Head of caudate nucleus (tissue), 42 donors: Measurements from ENCODE around the gene ZBTB49.
"Not testable (repeated sequence)": the region's sequence is repeated elsewhere in the genome, so short reads cannot be mapped to it uniquely, and the experiment has no call there.

Experiments
- DNase-seq, 42 donors: peaks; one replicate each; pipeline versions ENCODE4 v3.0.0 to v3.0.0-alpha.2; 2020 to 2021; ENCODE audit warnings: mixed read lengths in 7 of 42
- intact Hi-C: fragments of 100-400 bp; cut with DNase I; formaldehyde crosslinking; loops from one replicate; pipeline ENCODE4 v1.15.0; 2022

The ZBTB49 gene

DNA sequence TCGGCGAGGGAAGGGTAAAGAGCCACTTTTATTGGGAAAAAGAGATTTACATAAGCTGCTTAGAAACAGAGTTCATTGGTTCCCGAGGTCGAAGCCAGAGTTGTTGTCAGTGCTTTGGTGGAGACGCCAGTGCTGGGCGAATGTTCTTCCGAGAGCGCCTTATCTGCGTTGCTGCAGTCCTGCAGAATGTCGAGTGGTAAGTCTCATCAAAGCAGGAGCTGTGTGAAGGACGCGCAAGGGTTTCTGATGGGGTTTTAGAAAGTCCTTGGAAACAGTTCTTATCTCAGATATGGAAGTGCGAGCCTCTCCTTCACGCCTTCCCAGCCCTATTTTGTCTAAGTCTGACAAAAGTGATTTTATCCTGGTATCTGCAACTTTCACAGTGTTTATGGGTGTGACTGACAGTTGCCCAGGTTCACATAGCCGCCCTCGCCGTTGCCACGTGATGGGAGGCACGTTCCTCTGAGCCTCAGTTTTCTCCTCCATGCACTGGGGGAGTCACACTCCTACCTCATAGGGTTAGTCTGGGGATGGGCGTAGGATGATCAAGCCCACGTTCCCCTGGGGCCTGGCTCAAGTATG lies 49.5 kb downstream of the ZBTB49 start:
- intact Hi-C loops = no loop called here
- DNase-seq = peak in 3 of 42 donors; percentile 14 to 35 (median 32)

DNA sequence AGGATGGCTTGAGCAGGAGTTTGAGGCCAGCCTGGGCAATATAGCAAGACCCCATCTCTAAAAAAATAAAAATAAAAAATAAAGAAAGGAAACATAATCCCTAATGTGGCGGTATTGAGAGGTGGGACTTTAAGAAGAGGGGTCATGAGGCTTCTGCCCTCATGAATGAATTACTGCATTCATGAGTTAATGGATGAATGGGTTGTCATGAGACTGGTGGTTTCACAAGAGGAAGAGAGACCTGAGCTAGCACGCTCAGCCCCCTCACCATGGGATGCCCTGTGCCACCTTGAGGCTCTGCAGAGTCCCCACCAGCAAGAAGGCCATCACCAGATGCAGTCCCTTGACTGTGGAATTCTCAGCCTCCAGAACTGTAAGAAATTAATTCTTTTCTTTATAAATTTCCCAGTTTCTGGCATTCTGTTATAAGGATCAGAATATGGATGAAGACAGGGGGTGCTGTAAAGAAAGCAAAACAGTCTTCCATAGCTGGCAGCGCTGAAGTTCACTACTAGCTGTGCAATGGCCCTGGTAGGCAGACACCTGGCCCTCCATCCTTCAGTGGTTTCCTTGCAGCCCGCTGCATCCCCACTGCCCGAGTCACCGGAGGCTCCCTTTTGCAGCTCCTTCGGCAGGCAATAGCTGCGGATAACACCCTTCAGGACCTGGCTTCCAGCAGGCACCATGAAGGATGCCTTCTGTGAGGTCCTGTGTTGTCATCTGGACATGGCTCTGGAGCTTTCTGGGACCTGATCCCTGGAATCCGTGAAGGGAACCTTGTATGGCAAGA lies 52.0 kb downstream of the ZBTB49 start:
- intact Hi-C loops = no loop called here
- DNase-seq = no peak

- intact Hi-C loops = no loop called here
- DNase-seq = no peak
Observed at GRCh38 chr4:4343038-4343437, 53.0 kb downstream of the ZBTB49 start.

DNA sequence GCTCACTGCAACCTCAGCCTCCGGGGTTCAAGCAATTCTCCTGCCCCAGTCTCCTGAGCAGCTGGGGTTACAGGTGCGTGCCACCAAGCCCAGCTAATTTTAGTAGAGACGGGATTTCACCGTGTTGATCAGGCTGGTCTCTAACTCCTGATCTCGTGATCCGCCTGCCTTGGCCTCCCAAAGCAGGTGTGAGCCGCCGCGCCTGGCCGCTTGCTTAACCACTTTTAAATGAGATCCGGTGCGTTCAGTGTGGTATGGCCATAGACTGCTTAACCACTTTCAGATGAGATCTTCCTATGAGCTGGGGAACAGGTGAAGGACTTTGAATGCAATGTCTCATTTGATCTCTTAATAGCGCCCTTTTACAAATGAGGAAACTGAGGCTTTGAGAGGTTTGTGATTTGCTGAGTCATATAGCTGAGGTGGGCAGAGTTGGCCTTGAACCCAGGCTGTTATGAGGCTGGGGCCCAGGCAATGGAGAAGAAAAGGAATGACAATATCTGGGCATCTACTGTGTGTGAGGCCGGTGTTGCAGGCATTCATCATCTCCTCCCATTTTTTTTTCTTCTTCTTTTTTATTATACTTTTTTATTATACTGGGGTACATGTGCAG lies 55.0 kb downstream of the ZBTB49 start:
- no peak for DNase-seq
- intact Hi-C loops = no loop called here

DNA sequence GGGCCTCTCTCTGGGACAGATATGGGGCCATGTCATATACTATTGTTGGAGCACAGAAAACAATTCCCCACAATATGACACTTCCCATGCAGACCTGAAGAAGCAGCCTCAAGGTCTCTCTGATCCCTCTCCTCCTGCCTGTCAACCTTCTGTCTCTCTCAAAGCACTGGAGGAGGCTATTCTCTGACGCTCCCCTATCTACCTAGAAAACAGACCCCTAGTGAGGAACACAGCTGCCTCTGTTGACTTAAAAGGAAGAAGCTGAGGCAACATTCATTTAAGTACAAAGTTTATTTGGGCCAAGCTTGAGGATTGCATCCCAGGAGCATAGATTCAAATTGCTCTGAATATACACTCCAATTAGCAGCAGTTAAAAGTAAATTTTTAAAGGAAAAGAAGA lies 57.5 kb downstream of the ZBTB49 start:
- DNase-seq = no peak
- intact Hi-C loops = no loop called here

DNA sequence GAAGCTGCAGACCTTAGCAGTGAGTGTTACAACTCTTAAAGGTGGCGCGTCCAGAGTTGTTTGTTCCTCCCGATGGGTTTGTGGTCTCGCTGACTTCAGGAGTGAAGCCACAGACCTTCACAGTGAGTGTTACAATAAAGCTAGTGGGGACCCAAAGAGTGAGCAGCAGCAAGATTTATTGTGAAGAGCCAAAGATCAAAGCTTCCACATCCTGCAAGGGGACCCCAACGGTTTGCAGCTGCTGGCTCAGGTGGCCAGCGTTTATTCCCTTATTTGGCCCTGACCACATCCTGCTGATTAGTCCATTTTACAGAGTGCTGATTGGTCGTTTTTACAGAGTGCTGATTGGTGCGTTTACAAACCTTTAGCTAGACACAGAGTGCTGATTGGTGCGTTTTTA lies 58.5 kb downstream of the ZBTB49 start:
- intact Hi-C loops, DNase-seq: not testable (repeated sequence)

GRCh38 chr4:4349867-4350266 lies 59.8 kb downstream of the ZBTB49 start:
- intact Hi-C loops = no loop called here
- no peak for DNase-seq

GRCh38 chr4:4350909-4351308 lies 60.9 kb downstream of the ZBTB49 start:
- DNase-seq = no peak
- intact Hi-C loops = no loop called here

DNA sequence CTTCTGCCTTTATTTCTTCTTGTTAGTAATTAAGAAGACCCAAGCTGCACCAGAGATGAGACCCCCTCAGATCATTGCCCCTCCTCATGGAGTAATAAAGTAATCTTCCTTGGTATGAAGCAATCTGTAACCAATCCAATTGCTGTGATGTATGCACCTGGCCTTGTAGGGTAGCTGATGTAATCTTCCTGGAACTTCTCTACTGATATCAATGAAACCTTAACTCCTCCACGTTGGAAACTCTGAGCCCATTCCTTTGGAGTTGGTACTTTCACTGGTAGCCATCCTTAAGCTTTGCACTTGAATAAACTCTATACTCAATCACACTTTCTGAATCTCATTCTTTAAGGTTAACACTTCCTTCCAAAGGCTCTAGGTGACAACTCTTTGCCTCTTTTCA lies 65.3 kb downstream of the ZBTB49 start:
- no peak for DNase-seq
- intact Hi-C loops = no loop called here

GRCh38 chr4:4356106-4357041 lies 66.3 kb downstream of the ZBTB49 start:
- peak in 39 of 42 donors; percentile 4 to 82 (median 46) for DNase-seq
- intact Hi-C loops = no loop called here

GRCh38 chr4:4358093-4358854 lies 68.2 kb downstream of the ZBTB49 start:
- intact Hi-C loops = no loop called here
- no peak for DNase-seq

GRCh38 chr4:4361883-4362282 lies 71.8 kb downstream of the ZBTB49 start:
- no peak for DNase-seq
- intact Hi-C loops = no loop called here

GRCh38 chr4:4362991-4363697 lies 73.1 kb downstream of the ZBTB49 start:
- DNase-seq = no peak
- intact Hi-C loops = no loop called here

DNA sequence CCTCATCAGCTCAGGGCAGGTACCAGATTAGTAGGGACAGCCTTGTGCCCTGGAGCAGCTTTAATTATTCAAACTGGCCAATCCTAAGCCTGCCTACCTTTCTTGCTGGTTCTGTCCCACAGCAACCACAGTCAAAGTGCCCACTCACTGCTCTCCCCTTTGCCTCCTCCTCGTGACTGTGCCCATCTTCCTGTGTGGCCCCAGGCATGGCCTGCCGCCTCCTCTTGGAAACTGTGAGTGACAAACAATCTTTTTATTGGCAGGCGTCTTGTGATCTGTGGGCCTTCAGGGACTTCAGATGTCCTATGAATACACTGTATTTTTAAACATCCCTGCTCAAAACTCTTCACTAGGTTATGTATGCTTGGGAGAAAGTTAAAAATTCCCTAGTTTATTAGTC lies 74.0 kb downstream of the ZBTB49 start:
- intact Hi-C loops = no loop called here
- no peak for DNase-seq

GRCh38 chr4:4364486-4365208 lies 74.6 kb downstream of the ZBTB49 start:
- DNase-seq = no peak
- intact Hi-C loops = no loop called here

DNA sequence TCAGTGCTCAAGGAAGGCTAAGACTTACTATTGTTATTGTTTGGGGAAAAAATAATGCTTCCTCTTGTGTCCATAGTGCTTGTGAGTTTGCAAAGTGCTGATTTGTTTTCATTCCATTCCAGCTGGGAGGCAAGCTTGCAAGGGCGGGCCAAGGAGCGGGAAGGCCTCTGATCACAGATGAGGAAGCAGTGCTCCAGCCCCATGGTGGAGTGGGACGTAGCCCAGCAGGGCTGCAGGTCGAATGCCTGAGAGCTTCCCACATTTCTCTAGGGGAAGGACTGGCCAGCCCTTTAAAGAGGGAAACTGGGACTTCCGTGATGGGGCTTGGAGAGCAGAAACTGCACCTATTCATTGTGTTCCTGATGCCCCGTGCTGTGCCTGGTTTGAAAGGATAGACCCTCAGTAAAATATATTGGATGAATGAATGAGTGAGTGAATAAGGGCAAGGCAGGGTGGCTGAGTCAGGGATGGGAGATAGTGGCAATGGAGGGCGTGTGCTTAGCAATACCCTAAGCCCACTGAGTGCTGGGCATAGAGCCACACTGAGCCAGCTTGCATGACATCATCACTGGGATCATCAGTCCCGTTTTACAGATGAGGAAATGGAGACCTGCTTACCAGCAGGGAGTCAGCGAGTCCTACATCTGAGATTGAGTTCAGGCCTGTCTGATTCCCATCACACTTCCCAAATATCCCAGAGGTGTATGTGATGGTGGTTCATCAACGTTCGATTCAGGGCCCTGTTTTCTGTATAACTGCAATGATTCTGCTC lies 78.9 kb downstream of the ZBTB49 start:
- intact Hi-C loops = no loop called here
- DNase-seq = no peak
